H9 (cell line): ENCODE data around the gene ZNRF3. TPM values are rescaled to one million over a fixed set of nuclear protein-coding genes. Genes with fewer than 3 reads are reported as not detected.

Experiments used
- DNase-seq: peaks from one replicate; pipeline ENCODE4 v3.0.0-alpha.2; 2017
- H2AFZ ChIP-seq: one replicate; pipeline ENCODE4 v1.6.1; 2013; ENCODE audit warnings: mild to moderate bottlenecking, low read length, control low read depth, moderate library complexity
- H2AK5ac ChIP-seq: 2 replicates; pipeline ENCODE4 v1.6.1; 2013; ENCODE audit warnings: low read length, control low read depth, mixed read lengths; ENCODE audit not compliant: insufficient read length
- H2BK120ac ChIP-seq: one replicate; pipeline ENCODE4 v1.6.1; 2013; ENCODE audit warnings: low read depth, mild to moderate bottlenecking, low read length, control low read depth, inconsistent platforms; ENCODE audit not compliant: poor library complexity, severe bottlenecking
- H2BK12ac ChIP-seq: 2 replicates; pipeline ENCODE4 v1.6.1; 2013; ENCODE audit warnings: low read length, control low read depth, mixed read lengths, low read depth; ENCODE audit not compliant: insufficient read length
- H2BK15ac ChIP-seq: 2 replicates; pipeline ENCODE4 v1.6.1; 2013; ENCODE audit warnings: low read depth, low read length, control low read depth
- H2BK20ac ChIP-seq: one replicate; pipeline ENCODE4 v1.6.1; 2013; ENCODE audit warnings: low read depth, mild to moderate bottlenecking, low read length, control low read depth, inconsistent platforms; ENCODE audit not compliant: poor library complexity, severe bottlenecking
- H2BK5ac ChIP-seq: 2 replicates; pipeline ENCODE4 v1.6.1; 2013; ENCODE audit warnings: low read length, control low read depth, mixed read lengths; ENCODE audit not compliant: insufficient read length
- H3K14ac ChIP-seq: 2 replicates; pipeline ENCODE4 v1.6.1; 2013; ENCODE audit warnings: low read length, control low read depth; ENCODE audit not compliant: insufficient read depth
- H3K18ac ChIP-seq: 2 replicates; pipeline ENCODE4 v1.6.1; 2013; ENCODE audit warnings: low read depth, mild to moderate bottlenecking, mixed read lengths, low read length, control low read depth; ENCODE audit not compliant: insufficient read length
- H3K23ac ChIP-seq: 2 replicates; pipeline ENCODE4 v1.6.1; 2013; ENCODE audit warnings: low read length, control low read depth, mixed read lengths, low read depth; ENCODE audit not compliant: insufficient read length
- H3K23me2 ChIP-seq: 2 replicates; pipeline ENCODE4 v1.6.1; 2013; ENCODE audit warnings: low read depth, mild to moderate bottlenecking, mixed read lengths, low read length, control low read depth; ENCODE audit not compliant: insufficient read length, poor library complexity, severe bottlenecking
- H3K27ac ChIP-seq: 2 replicates; pipeline ENCODE4 v1.5.1; 2013; ENCODE audit warnings: low read length, control low read depth, mixed read lengths, low read depth; ENCODE audit not compliant: insufficient read length
- H3K27me3 ChIP-seq: 2 replicates; pipeline ENCODE4 v1.6.1; 2013; ENCODE audit warnings: low read length, control low read depth, inconsistent platforms; ENCODE audit not compliant: insufficient read depth
- H3K4ac ChIP-seq: 2 replicates; pipeline ENCODE4 v1.6.1; 2013; ENCODE audit warnings: low read depth, mild to moderate bottlenecking, control low read depth, inconsistent platforms, low read length, moderate library complexity
- H3K4me1 ChIP-seq: 2 replicates; pipeline ENCODE4 v1.6.1; 2013; ENCODE audit warnings: low read length, control low read depth, inconsistent platforms; ENCODE audit not compliant: insufficient read depth
- H3K4me2 ChIP-seq: 2 replicates; pipeline ENCODE4 v1.6.1; 2013; ENCODE audit warnings: low read length, control low read depth, mixed read lengths; ENCODE audit not compliant: insufficient read length, insufficient read depth
- H3K56ac ChIP-seq: 2 replicates; pipeline ENCODE4 v1.6.1; 2013; ENCODE audit warnings: low read depth, mild to moderate bottlenecking, mixed read lengths, low read length, control low read depth; ENCODE audit not compliant: insufficient read length
- H3K79me1 ChIP-seq: 2 replicates; pipeline ENCODE4 v1.6.1; 2013; ENCODE audit warnings: low read depth, mild to moderate bottlenecking, moderate library complexity, low read length, control low read depth, inconsistent platforms; ENCODE audit not compliant: insufficient read depth, poor library complexity, severe bottlenecking
- H3K79me2 ChIP-seq: 2 replicates; pipeline ENCODE4 v1.6.1; 2013; ENCODE audit warnings: low read length, control low read depth, inconsistent platforms; ENCODE audit not compliant: insufficient read depth
- H3K9ac ChIP-seq: 2 replicates; pipeline ENCODE4 v1.6.1; 2013; ENCODE audit warnings: low read length, control low read depth, mixed read lengths; ENCODE audit not compliant: insufficient read length; ENCODE audit errors: extremely low read depth
- H3K9me3 ChIP-seq: one replicate; pipeline ENCODE4 v1.6.1; 2013; ENCODE audit warnings: low read depth, low read length, inconsistent platforms; ENCODE audit not compliant: control insufficient read depth
- H3T11ph ChIP-seq: one replicate; pipeline ENCODE4 v1.6.1; 2013; ENCODE audit warnings: mild to moderate bottlenecking, low read length, control low read depth, inconsistent platforms
- H4K20me1 ChIP-seq: one replicate; pipeline ENCODE4 v1.6.1; 2013; ENCODE audit not compliant: control insufficient read depth, insufficient read length, insufficient read depth
- H4K5ac ChIP-seq: 2 replicates; pipeline ENCODE4 v1.6.1; 2013; ENCODE audit warnings: low read depth, mild to moderate bottlenecking, mixed read lengths, low read length, control low read depth; ENCODE audit not compliant: insufficient read length
- H4K8ac ChIP-seq: replicated peaks from 2 replicates; pipeline ENCODE4 v1.6.1; 2013; ENCODE audit warnings: low read length, control low read depth, mixed read lengths, low read depth; ENCODE audit not compliant: insufficient read length
- H4K91ac ChIP-seq: 2 replicates; pipeline ENCODE4 v1.6.1; 2013; ENCODE audit warnings: low read depth, mild to moderate bottlenecking, moderate library complexity, mixed read lengths, low read length, control low read depth; ENCODE audit not compliant: insufficient read length
- H3K27ac Mint-ChIP-seq, 3 experiments: 2 replicates in 2 of 3; 3 replicates in 1 of 3; pipeline ENCODE4 v1.8.0; 2020 to 2021; ENCODE audit warnings: mixed read lengths in 3 of 3, mild to moderate bottlenecking in 1 of 3, moderate library complexity in 1 of 3
- H3K27me3 Mint-ChIP-seq: 2 replicates; pipeline ENCODE4 v1.8.0; 2021; ENCODE audit warnings: low read depth, mild to moderate bottlenecking, moderate library complexity, mixed read lengths
- H3K36me3 Mint-ChIP-seq, 3 experiments: 2 replicates in 2 of 3; 3 replicates in 1 of 3; pipeline ENCODE4 v1.8.0; 2020 to 2021; ENCODE audit warnings: low read depth in 3 of 3, mixed read lengths in 3 of 3; ENCODE audit not compliant: insufficient read depth in 1 of 3
- H3K4me1 Mint-ChIP-seq, 2 experiments: 2 replicates each; pipeline ENCODE4 v1.8.0; 2020; ENCODE audit warnings: mixed read lengths in 2 of 2
- H3K4me3 Mint-ChIP-seq, 2 experiments: 2 replicates in 1 of 2; 3 replicates in 1 of 2; pipeline ENCODE4 v1.8.0; 2020 to 2021; ENCODE audit warnings: mild to moderate bottlenecking in 2 of 2, mixed read lengths in 2 of 2, moderate library complexity in 1 of 2
- H3K9me3 Mint-ChIP-seq, 2 experiments: 2 replicates in 1 of 2; 3 replicates in 1 of 2; pipeline ENCODE4 v1.8.0; 2020; ENCODE audit warnings: mild to moderate bottlenecking in 2 of 2, mixed read lengths in 2 of 2, moderate library complexity in 1 of 2
- WGBS: extraction: QIAGEN DNeasy Blood & Tissue Kit; methylation state at CpG from one replicate; pipeline ENCODE4 v1.1.7; 2013; ENCODE audit warnings: missing lambda C conversion rate, low lambda C conversion rate, mixed read lengths; ENCODE audit not compliant: insufficient read length; ENCODE audit errors: extremely low coverage; 5-methylcytosine and 5-hydroxymethylcytosine counted together
- total RNA-seq: library from RNA; stranded (reverse); gene quantifications from 2 replicates; pipeline ENCODE4 v1.2.1, GENCODE V29; 2021
- TF ChIP-seq, protein P1 (sequence below): fragments of 200-600 bp; sonication (generic); conservative IDR thresholded peaks from 3 replicates; pipeline ENCODE4 v1.8.0; 2021; ENCODE audit warnings: antibody characterized with exemption, mild to moderate bottlenecking

Gene ZNRF3
- total RNA-seq, 1 experiment from 2014 or later, result 20.6 TPM

DNA sequence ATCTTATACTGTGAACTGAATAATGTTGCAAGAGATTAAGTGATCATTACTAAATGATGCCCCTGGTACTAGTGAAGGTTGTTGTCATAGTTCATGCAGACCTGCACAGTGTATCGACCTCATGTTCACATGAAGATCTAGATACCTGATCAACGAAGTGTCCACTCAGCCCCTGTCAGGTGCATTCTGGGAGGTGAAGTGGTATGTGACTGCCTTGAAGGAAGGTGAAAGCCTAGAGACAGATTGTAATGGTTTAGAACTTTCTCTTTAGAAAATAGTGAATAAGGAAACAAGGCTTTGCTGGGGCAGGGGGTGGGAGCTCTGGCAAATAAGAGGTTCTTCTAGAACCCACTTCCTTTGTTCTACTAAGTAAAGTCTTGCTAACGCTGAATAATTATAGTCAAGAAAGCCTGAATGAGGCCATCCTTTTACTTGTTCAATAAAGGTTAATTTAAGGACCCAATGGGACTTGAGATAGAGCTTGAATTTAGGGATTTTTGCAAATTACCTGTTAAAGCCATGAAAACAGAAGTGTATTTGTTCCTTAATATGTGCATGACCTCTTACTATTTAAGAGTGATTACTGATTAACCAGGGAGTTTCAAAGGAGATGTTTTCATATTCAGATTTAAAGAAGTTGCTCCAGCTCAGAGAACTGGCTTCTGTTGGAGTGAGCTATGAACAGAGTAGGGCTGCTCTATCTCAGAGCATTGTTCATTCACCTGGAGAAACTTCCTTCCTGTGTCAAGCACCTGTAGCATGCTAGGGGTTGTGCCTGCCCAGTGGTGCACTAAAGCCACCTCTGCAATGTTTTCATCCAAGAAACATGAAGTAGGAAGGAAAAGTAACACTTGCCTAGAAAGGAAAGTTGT lies 132.9 kb downstream of the ZNRF3 start:
- Mint-ChIP-seq H3K27me3 (no peaks in the 10 kb centered on the region), H3K36me3 (peaks cover 7 to 25% (median 12%) of the 10 kb centered on the region in 3 experiments; a peak in 5 of 7 replicates), H3K9me3 (no peaks in the 10 kb centered on the region), H3K4me1 (peaks cover 38 to 39% of the 10 kb centered on the region in 2 experiments), H3K27ac (peak overlapping the region in 2 of 3 experiments; percentile 62 to 89; a peak in 3 of 7 replicates), H3K4me3 (no peak overlapping the region)
- H3K79me2 ChIP-seq, result 0 out of 2 replicates have a peak, but pooled peaks cover 2% of the 10 kb centered on the region
- TF ChIP-seq, protein P1, sequence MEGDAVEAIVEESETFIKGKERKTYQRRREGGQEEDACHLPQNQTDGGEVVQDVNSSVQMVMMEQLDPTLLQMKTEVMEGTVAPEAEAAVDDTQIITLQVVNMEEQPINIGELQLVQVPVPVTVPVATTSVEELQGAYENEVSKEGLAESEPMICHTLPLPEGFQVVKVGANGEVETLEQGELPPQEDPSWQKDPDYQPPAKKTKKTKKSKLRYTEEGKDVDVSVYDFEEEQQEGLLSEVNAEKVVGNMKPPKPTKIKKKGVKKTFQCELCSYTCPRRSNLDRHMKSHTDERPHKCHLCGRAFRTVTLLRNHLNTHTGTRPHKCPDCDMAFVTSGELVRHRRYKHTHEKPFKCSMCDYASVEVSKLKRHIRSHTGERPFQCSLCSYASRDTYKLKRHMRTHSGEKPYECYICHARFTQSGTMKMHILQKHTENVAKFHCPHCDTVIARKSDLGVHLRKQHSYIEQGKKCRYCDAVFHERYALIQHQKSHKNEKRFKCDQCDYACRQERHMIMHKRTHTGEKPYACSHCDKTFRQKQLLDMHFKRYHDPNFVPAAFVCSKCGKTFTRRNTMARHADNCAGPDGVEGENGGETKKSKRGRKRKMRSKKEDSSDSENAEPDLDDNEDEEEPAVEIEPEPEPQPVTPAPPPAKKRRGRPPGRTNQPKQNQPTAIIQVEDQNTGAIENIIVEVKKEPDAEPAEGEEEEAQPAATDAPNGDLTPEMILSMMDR, result no peak
- H4K8ac ChIP-seq, result no peak overlapping the region
- no peak overlapping the region for H3K18ac ChIP-seq
- no peaks in the 10 kb centered on the region for H3K23me2 ChIP-seq
- no peak overlapping the region for H4K91ac ChIP-seq
- H4K20me1 ChIP-seq, result no peaks in the 10 kb centered on the region
- no peak overlapping the region for H2BK5ac ChIP-seq
- H3K27me3 ChIP-seq, result no peaks in the 10 kb centered on the region
- H2BK15ac ChIP-seq, result no peak overlapping the region
- no peaks in the 10 kb centered on the region for H3K9me3 ChIP-seq
- no peak overlapping the region for H2AK5ac ChIP-seq
- no peak overlapping the region for H4K5ac ChIP-seq
- H3K4ac ChIP-seq, result no peak overlapping the region
- H3K23ac ChIP-seq, result no peak overlapping the region
- no peak overlapping the region for H2AFZ ChIP-seq
- H3K9ac ChIP-seq, result no peak overlapping the region
- no peak overlapping the region for H3K14ac ChIP-seq
- no peak for DNase-seq
- no peak overlapping the region for H3K4me2 ChIP-seq
- no peak overlapping the region for H2BK12ac ChIP-seq
- H2BK120ac ChIP-seq, result no peak overlapping the region
- no peak overlapping the region for H2BK20ac ChIP-seq
- H3K4me1 ChIP-seq, result no peaks in the 10 kb centered on the region; the same call in none of the 2 replicates
- no peak overlapping the region for H3K27ac ChIP-seq
- H3T11ph ChIP-seq, result no peak overlapping the region
- no CpG with 5 or more reads among the region's 3 CpGs for WGBS
- no peaks in the 10 kb centered on the region for H3K79me1 ChIP-seq
- H3K56ac ChIP-seq, result no peak overlapping the region
